MM.1S (cell line): Measurements from ENCODE around the gene IFNL3.

Experiments
- CTCF ChIP-seq: fragments of 300-600 bp; sonication (generic); IDR thresholded peaks from 2 replicates; pipeline ENCODE4 v1.5.1; 2016; ENCODE audit warnings: antibody characterized with exemption, low read length, mixed read lengths
- EZH2 ChIP-seq: fragments of 300-600 bp; sonication (generic); optimal IDR thresholded peaks from 2 replicates; pipeline ENCODE3; 2017; ENCODE audit warnings: low read depth, mild to moderate bottlenecking, antibody characterized with exemption, low read length, mixed read lengths

- TF ChIP-seq CTCF (no peak), EZH2 (no peak)
Observed at GRCh38 chr19:39240421-39240820, 4.4 kb downstream of the IFNL3 start.
